Spleen (tissue), 7 donors: ENCODE data around the gene STAT4.

Experiments used
- POLR2A ChIP-seq, 3 donors: fragments of 450-650 bp; IDR thresholded peaks; one replicate each; pipeline ENCODE4 v1.5.1; 2017; ENCODE audit warnings: antibody characterized with exemption in 3 of 3, mild to moderate bottlenecking in 1 of 3
- TF ChIP-seq, protein P1 (sequence below), 11 experiments: fragments of 200-600 bp in 7 of 11; fragments of 450-650 bp in 4 of 11; sonication (generic) in 4 of 11; IDR thresholded peaks in 8 of 11; conservative IDR thresholded peaks in 3 of 11; 1 replicate in 7 of 11; 2 replicates in 4 of 11; pipeline versions ENCODE4 v1.4.0 to v1.8.0; 2016 to 2021; ENCODE audit warnings: antibody characterized with exemption in 11 of 11, inconsistent platforms in 4 of 11, mild to moderate bottlenecking in 1 of 11
- donor health status: DM: no; HTN: no; CAD: no; lungs with moderate emphysema.
- donor health status: DM: no; HTN: no; CAD: no.
- donor health status: DM: no; HTN: no; CAD: no.

DNA sequence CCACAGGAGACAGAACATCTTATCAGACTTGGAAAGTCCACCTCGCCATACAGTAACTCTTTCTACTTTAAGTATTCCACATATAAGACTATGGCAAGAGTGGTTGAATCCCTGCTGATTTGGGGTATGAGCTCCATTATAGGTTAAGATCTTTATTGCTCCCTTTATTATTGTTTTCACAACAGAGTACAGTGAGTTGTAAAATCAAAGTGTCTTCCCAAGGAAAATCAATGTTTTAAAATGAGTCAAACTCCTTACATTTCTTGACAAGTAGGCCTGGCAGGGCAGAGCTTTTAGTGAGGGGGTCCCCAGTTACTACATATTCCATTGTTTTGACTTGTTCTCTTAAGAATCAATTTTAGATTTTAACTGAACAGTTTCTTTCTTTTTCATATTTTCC lies 87.2 kb downstream of the STAT4 start:
- TF ChIP-seq, protein P1, sequence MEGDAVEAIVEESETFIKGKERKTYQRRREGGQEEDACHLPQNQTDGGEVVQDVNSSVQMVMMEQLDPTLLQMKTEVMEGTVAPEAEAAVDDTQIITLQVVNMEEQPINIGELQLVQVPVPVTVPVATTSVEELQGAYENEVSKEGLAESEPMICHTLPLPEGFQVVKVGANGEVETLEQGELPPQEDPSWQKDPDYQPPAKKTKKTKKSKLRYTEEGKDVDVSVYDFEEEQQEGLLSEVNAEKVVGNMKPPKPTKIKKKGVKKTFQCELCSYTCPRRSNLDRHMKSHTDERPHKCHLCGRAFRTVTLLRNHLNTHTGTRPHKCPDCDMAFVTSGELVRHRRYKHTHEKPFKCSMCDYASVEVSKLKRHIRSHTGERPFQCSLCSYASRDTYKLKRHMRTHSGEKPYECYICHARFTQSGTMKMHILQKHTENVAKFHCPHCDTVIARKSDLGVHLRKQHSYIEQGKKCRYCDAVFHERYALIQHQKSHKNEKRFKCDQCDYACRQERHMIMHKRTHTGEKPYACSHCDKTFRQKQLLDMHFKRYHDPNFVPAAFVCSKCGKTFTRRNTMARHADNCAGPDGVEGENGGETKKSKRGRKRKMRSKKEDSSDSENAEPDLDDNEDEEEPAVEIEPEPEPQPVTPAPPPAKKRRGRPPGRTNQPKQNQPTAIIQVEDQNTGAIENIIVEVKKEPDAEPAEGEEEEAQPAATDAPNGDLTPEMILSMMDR (IDR thresholded peaks at IDR 0.05 in 8 of 11, conservative IDR thresholded peaks at IDR 0.05 in 3 of 11) = no peak
- no peak for TF ChIP-seq POLR2A (IDR thresholded peaks at IDR 0.05)
